Activated naive CD8-positive, alpha-beta T cell treated with anti-CD3 and anti-CD28 coated beads for 36 hours (primary cell): ENCODE data around the gene TSPO2. TPM values are rescaled to one million over a fixed set of nuclear protein-coding genes. Genes with fewer than 3 reads are reported as not detected.
"Not testable (repeated sequence)": the region's sequence is repeated elsewhere in the genome, so short reads cannot be mapped to it uniquely, and the experiment has no call there.

Source experiments
- DNase-seq: peaks from one replicate; pipeline ENCODE4 v3.0.0; 2021
- H3K27ac Mint-ChIP-seq: one replicate; pipeline ENCODE4 v1.8.0; 2022; ENCODE audit warnings: mild to moderate bottlenecking, moderate library complexity, mixed read lengths
- H3K27me3 Mint-ChIP-seq: one replicate; pipeline ENCODE4 v1.8.0; 2022; ENCODE audit warnings: mild to moderate bottlenecking, mixed read lengths
- H3K36me3 Mint-ChIP-seq: one replicate; pipeline ENCODE4 v1.8.0; 2021; ENCODE audit warnings: mild to moderate bottlenecking, mixed read lengths
- H3K4me1 Mint-ChIP-seq: one replicate; pipeline ENCODE4 v1.8.0; 2021; ENCODE audit warnings: mixed read lengths
- H3K4me3 Mint-ChIP-seq: one replicate; pipeline ENCODE4 v1.8.0; 2022; ENCODE audit warnings: mild to moderate bottlenecking, moderate library complexity, mixed read lengths
- H3K9me3 Mint-ChIP-seq: one replicate; pipeline ENCODE4 v1.8.0; 2022; ENCODE audit warnings: mixed read lengths
- total RNA-seq, 2 experiments: library from RNA; stranded (reverse); gene quantifications; one replicate each; pipeline ENCODE4 v1.2.3, GENCODE V29; 2021

Gene TSPO2
- total RNA-seq, 2 experiments from 2014 or later = not detected

DNA sequence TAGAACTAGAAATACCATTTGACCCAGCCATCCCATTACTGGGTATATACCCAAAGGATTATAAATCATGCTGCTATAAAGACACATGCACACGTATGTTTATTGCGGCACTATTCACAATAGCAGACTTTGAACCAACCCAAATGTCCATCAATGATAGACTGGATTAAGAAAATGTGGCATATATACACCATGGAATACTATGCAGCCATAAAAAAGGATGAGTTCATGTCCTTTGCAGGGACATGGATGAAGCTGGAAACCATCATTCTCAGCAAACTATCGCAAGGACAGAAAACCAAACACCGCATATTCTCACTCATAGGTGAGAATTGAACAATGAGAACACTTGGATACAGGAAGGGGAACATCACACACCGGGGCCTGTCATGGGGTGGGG lies 26.4 kb upstream of the TSPO2 start:
- not testable (repeated sequence) for H3K9me3 Mint-ChIP-seq, DNase-seq, H3K27me3 Mint-ChIP-seq, H3K4me3 Mint-ChIP-seq, H3K27ac Mint-ChIP-seq, H3K36me3 Mint-ChIP-seq, H3K4me1 Mint-ChIP-seq

DNA sequence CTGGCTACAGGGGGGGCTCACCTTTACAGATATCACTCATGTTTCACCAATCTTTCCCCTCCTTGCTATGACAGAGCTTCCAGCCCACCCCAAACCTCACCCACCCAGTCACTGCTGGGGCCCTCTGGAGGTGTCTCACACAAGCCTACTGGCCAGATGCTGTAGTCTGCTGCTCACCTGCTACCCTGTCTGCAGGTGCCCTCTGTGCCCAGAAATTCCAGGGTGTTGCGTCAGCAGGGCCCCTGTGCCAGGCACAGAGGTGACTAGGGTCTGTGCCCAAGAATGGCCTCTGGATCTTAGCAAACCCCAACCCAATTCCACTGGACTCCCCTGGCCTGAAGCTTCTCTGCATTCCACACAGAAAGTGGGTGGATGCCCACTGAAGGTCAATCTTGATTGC lies 24.6 kb upstream of the TSPO2 start:
- no peaks in the 10 kb centered on the region for H3K27me3 Mint-ChIP-seq
- H3K9me3 Mint-ChIP-seq = no peaks in the 10 kb centered on the region
- H3K27ac Mint-ChIP-seq = no peak overlapping the region

DNA sequence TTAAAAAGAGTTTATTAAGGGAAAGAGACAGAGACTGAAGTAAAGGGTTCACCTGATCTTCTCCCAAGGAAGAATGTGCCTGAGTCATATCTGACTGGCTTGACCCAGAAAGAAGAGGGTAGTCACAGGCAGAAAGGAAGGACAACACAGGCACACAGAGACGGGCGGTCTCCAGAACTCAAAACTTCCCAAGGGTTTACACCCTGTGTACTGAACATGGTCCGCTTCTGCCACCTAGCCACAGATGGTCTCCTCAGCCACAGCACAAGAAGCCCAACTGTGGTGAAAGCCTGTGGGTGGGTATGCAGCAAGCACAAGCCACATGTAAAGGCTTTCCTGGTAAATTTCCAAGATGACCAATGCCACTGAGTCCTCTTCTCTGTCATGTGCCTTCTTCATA lies 20.4 kb upstream of the TSPO2 start:
- H3K9me3 Mint-ChIP-seq = no peaks in the 10 kb centered on the region
- no peak overlapping the region for H3K4me3 Mint-ChIP-seq
- no peaks in the 10 kb centered on the region for H3K27me3 Mint-ChIP-seq
- H3K27ac Mint-ChIP-seq = no peak overlapping the region
- no peak for DNase-seq
- H3K36me3 Mint-ChIP-seq = no peaks in the 10 kb centered on the region
- H3K4me1 Mint-ChIP-seq = no peaks in the 10 kb centered on the region

More for the DNA sequence above, 24.6 kb upstream of the TSPO2 start:
- no peaks in the 10 kb centered on the region for H3K4me1 Mint-ChIP-seq
- no peaks in the 10 kb centered on the region for H3K36me3 Mint-ChIP-seq
- no peak for DNase-seq
- no peak overlapping the region for H3K4me3 Mint-ChIP-seq

DNA sequence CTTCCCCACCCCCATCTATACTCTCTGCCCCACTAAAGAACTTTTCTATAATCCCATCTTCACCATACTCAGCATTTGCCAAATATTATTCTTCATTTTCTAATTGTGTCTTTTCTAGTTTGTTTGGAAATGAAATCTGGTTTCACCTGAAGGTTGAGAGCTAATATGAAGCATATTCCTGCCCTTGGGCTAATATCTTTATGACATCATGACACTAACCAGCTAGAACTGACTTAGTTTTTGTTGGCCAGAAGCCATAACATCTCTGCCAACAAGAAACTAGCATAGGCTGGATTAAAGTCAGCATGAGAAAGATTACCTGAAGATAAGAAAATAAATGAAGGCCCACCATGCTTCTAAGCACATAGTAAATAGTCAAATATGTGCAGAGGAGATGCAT lies 20.0 kb upstream of the TSPO2 start:
- no peak for DNase-seq

DNA sequence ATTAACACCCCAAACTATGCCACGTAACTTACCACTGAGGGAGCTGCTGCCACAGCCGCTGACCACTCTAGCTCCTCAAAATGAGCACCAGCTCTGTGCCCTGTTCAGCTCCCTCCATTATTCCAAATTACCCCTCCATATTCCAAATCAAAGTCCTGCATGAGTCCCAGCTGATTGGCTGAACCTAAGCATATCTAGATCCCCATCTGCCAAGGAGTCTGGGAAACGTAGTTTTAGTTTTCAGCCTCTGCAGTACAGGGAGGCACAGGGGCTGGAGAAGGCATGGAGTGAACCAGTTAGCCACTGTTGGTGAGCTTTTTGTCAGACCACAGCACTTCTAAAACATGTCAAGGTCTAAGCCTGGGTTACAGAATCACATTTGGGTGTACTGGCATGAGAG lies 19.2 kb upstream of the TSPO2 start:
- Mint-ChIP-seq H3K27ac (no peak overlapping the region), H3K36me3 (no peaks in the 10 kb centered on the region), H3K27me3 (no peaks in the 10 kb centered on the region), H3K4me1 (peaks cover 10% of the 10 kb centered on the region), H3K4me3 (no peak overlapping the region), H3K9me3 (no peaks in the 10 kb centered on the region)
- DNase-seq = no peak

More for the DNA sequence above, 20.0 kb upstream of the TSPO2 start:
- H3K27me3 Mint-ChIP-seq = no peaks in the 10 kb centered on the region
- H3K4me1 Mint-ChIP-seq = peaks cover 3% of the 10 kb centered on the region
- no peaks in the 10 kb centered on the region for H3K36me3 Mint-ChIP-seq
- no peak overlapping the region for H3K27ac Mint-ChIP-seq
- H3K4me3 Mint-ChIP-seq = no peak overlapping the region
- H3K9me3 Mint-ChIP-seq = no peaks in the 10 kb centered on the region

DNA sequence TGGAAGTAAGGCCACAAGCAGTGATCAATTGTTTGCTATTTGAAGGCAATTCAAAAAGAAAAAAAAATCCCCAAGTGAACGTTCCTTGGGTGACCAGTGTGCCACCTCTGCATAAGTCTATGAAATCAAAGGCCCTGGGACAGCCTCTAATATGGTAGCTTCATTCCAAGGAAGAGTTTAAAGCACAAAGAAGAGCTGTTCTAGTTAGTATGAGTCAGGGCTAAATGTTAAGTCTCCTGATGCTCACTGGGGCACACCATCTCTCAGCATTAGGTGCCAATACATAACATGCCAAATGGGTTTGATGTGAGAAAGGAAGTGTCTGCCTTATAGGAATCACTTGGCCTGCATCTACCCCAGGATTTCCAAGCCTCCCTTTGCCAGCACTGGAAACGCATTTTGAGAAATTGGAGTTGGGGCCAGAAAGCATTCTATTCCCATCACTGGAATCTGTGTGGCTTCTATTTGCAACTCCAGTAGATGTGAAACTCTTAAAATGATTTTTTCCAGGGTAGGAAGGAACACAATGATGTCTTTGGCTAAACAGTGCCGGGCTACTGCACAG lies 16.2 kb upstream of the TSPO2 start:
- H3K27me3 Mint-ChIP-seq = no peaks in the 10 kb centered on the region
- H3K27ac Mint-ChIP-seq = no peak overlapping the region
- no peak overlapping the region for H3K4me3 Mint-ChIP-seq

DNA sequence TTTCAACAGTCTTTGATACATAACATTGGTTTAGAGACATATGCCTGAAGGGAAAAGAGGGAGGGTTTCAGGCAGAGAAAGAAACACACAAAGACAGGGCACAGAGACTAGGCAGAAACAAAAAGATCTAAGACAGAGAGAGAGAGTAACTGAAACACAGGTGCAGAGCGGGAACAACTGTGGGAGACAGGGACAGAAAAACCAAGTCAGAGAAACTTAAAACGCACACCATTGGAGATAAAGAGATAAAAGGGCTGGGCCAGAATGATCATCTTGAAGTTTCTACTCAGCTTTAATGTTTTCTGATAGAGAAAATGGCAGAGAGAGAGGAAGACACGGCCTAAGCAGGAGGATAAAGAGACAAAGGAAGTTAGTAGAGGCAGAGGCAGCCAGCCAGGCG lies 15.0 kb upstream of the TSPO2 start:
- DNase-seq = no peak
- Mint-ChIP-seq H3K9me3 (no peaks in the 10 kb centered on the region), H3K4me3 (peak overlapping the region; percentile 86), H3K27ac (peak overlapping the region; percentile 10), H3K27me3 (no peaks in the 10 kb centered on the region), H3K36me3 (no peaks in the 10 kb centered on the region), H3K4me1 (peaks cover 17% of the 10 kb centered on the region)

More for the DNA sequence above, 16.2 kb upstream of the TSPO2 start:
- no peak for DNase-seq
- Mint-ChIP-seq H3K9me3 (no peaks in the 10 kb centered on the region), H3K36me3 (no peaks in the 10 kb centered on the region), H3K4me1 (peaks cover 17% of the 10 kb centered on the region)

DNA sequence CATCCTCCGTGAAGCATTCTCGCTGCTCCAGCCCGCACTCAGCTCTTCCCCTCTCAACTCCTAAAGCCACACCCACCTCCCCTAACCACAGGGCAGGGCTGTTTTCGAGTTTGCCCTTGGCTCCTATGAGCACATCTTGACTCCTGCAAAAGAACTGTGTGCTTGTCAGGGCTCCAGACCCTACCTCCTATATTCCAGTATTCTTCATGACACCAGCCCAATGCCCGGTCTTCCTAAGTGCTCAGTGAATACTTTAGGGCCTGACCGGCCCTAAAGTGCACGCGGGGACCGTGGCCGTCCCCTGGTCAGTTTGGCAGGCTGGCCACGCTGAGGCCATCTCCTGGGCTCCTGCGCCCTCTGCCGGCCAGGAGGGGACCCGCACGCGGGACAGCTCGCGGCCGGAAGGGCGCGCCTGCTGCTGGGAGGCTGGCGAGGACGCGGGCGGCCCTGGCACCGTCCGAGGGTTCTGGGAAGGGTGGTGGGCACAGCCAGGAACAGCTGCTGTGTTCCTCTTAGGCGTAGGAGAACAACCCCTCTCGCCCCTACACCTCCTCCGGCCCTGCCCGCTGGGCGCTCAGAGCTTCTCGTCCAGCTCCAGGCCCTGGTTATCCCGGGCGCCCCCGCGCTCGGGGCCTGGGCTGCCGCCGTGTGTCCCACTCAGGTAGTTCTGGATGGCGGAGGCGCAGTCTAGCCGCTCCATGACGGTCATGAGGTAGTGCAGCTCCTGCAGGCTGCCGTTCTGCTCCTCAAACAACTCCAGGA lies 14.3 kb upstream of the TSPO2 start:
- peak; percentile 83 for DNase-seq
- H3K9me3 Mint-ChIP-seq = no peaks in the 10 kb centered on the region
- H3K4me1 Mint-ChIP-seq = peaks cover 17% of the 10 kb centered on the region
- H3K36me3 Mint-ChIP-seq = no peaks in the 10 kb centered on the region
- peak overlapping the region; percentile 86 for H3K4me3 Mint-ChIP-seq
- H3K27ac Mint-ChIP-seq = peak overlapping the region; percentile 78
- H3K27me3 Mint-ChIP-seq = no peaks in the 10 kb centered on the region

DNA sequence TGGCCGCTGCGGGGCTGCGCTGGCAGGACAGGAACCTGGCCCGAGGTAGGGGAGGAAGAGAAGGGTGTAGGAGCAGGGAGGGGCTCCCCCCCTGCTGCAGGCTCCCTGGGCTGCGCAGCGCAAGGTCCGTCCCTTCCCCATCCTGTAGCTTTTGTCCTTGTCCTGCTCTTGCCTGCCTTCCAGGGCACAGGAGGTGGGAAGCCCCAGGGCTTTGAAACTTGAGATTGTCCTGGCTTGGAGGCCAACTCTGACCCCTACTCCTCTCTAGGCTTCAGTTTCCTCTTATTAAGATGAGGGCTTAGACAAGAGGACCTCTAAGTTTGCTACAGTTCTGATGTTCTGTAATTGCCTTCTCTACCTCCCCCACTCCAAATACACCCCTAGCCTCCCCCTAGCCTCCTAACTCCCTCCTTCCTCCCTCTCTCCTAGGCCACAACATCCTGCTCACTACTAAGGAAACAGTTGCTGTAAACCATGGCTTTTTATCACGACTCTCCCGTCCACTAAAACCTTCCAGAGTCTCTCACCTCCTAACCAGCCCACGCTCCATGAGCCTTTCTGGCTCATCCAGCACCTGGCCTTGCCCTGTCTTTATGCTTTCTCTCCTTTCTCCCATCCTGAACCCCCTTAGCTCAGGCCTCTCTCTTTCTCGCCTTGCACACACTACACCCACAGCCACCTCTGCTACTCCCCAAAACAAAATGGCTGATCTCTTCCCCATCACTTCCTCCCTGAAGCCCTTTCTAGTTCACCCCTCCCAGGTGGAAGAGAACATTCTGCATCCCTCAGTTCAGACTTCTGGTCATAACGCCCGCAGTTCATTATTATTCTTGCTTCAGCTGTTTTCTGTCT lies 13.5 kb upstream of the TSPO2 start:
- Mint-ChIP-seq H3K36me3 (no peaks in the 10 kb centered on the region), H3K4me1 (peaks cover 17% of the 10 kb centered on the region), H3K27ac (peak overlapping the region; percentile 62), H3K27me3 (no peaks in the 10 kb centered on the region), H3K4me3 (peak overlapping the region; percentile 86), H3K9me3 (no peaks in the 10 kb centered on the region)
- no peak for DNase-seq

DNA sequence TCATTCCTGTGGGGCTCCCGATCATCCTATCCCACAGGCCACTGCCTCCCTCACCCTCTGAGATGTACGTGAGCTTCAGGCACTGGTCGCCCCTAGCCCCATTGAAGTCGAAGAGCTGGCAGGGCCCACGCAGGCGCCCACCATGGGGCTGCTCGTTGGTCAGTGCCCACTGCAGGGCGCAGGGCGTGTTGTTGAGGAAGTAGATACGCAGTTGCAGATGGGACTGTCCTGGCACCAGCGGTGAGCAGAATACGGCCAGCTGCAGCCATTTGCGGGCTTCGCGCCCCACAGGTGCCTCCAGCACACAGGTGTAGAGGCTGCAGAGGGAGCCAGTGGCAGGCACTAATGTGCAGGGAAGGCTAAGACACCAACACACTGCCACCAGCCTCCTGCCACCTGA lies 9.4 kb upstream of the TSPO2 start:
- Mint-ChIP-seq H3K4me1 (peaks cover 9% of the 10 kb centered on the region), H3K27me3 (no peaks in the 10 kb centered on the region), H3K9me3 (no peaks in the 10 kb centered on the region), H3K36me3 (no peaks in the 10 kb centered on the region), H3K4me3 (no peak overlapping the region), H3K27ac (no peak overlapping the region)
- no peak for DNase-seq

DNA sequence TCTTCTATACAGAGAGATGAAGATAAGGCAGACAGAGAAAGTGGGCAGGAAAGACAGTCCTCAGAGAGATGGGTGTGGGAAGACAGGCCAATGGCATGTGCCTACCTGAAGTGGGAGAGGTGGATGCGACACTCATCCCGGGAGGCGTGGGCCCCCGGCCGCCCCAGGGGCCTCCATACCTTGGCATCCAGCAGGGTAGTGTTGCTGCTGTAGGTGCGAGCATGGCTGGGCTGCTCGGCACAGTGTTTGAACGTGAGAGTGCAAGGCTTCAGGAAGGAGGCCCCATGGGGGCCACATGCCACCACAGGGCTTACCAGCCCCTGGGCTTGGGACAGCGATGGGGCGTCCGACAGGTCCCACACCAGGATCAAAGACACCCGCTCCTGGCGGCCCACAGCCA lies 8.5 kb upstream of the TSPO2 start:
- no peak overlapping the region for H3K27ac Mint-ChIP-seq

DNA sequence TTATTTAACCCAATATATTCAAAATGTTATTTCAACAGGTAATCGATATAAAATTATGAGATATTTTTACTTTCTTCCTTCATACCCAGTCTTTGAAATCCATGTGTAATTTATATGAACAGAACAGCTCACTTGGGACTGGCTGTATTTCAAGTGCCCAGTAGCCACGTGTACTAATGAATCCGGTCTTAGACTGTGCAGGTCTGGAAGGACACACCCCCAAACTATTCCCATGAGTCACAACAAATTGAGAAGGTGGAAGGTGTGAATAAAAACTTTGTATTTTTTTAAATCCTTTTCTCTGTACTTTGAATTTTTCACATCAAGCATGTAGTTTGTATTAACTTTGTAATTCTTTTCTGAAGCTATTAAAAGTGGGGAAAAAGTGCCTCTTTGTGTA lies 6.1 kb upstream of the TSPO2 start:
- no peaks in the 10 kb centered on the region for H3K36me3 Mint-ChIP-seq
- DNase-seq = no peak
- no peak overlapping the region for H3K4me3 Mint-ChIP-seq
- H3K9me3 Mint-ChIP-seq = no peaks in the 10 kb centered on the region
- peaks cover 5% of the 10 kb centered on the region for H3K4me1 Mint-ChIP-seq
- no peak overlapping the region for H3K27ac Mint-ChIP-seq
- H3K27me3 Mint-ChIP-seq = no peaks in the 10 kb centered on the region

More for the DNA sequence above, 8.5 kb upstream of the TSPO2 start:
- Mint-ChIP-seq H3K4me3 (no peak overlapping the region), H3K4me1 (peaks cover 6% of the 10 kb centered on the region), H3K36me3 (no peaks in the 10 kb centered on the region), H3K9me3 (no peaks in the 10 kb centered on the region), H3K27me3 (no peaks in the 10 kb centered on the region)
- DNase-seq = no peak

DNA sequence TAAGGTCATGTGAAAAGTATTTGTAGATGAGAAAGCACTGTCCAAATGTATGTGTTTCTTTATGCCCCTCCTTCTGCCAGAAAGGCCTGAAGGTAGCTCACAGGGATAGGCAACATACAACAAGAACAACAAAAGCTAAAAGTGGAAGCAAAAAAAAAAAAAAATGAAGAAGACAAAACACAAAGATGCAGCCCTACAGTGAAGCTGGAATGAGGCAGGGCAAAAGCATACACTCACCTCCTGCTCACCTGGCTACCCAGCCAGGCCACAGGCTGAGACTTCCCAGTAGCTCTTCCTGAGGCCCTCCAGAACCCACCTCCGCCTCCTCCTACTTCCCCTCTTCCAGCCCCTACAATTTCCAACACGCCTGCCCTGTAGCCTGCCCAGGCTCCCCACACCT lies 5.7 kb upstream of the TSPO2 start:
- peaks cover 5% of the 10 kb centered on the region for H3K4me1 Mint-ChIP-seq
- no peak overlapping the region for H3K4me3 Mint-ChIP-seq
- no peak overlapping the region for H3K27ac Mint-ChIP-seq
- DNase-seq = no peak
- no peaks in the 10 kb centered on the region for H3K9me3 Mint-ChIP-seq
- no peaks in the 10 kb centered on the region for H3K36me3 Mint-ChIP-seq
- no peaks in the 10 kb centered on the region for H3K27me3 Mint-ChIP-seq

DNA sequence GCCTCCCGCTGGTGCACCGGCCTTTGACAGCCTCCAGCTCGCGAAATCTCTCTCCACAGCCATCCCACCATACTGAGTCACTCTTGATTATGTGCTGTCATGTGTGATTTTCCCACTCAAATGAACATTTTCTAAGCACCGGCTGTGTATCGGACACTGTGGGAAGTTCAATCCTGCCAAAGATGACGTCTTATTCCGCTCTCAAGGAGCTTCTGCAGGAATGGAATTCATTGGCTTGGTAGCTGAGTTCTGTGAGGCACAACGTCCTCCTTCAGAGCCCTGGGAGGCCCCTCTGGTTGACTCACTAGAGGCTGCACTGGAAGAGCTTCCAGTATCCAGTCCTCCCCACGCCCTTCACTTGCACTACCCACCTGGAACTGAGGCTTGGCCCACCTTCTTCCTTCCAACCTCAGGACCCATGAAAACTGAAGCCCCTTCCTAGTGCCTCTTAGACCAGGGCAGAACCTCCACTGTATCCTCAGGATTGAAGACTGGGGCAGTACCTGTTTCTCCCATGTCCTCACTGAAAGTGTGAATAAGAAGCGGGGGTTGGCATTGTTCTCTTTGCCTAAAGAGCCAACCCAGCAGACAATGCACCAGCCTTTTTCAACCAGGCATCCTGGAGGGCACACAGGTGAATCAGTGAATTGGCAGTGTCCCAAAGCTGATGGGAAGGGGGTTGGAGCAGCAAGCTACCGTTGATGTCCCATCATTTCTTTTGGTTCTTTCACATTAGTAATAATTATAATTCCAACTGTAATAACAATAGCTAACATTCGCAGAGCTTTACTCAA lies 5.0 kb upstream of the TSPO2 start:
- peaks cover 5% of the 10 kb centered on the region for H3K4me1 Mint-ChIP-seq
- no peak for DNase-seq
- H3K4me3 Mint-ChIP-seq = no peak overlapping the region
- no peaks in the 10 kb centered on the region for H3K36me3 Mint-ChIP-seq
- H3K9me3 Mint-ChIP-seq = no peaks in the 10 kb centered on the region
- H3K27me3 Mint-ChIP-seq = no peaks in the 10 kb centered on the region
- no peak overlapping the region for H3K27ac Mint-ChIP-seq

DNA sequence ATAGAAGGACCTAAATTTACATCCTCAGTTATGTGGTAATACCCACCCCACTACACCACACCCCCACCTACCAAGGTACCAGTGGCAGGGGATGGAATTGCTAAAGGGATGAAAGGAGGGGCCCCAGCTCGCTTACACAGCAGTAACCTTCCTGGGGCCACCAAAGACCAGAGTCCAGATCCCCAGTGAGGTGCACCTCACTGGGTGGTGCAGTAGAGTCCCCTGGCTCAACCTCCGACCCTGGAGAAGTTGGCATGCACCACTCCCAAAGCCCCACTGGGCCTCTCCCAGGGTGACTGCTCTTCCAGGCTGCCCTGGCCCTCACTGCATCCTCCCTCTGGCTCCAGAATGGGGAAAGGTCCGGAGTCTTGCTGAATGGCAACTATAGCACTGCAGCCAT lies 4.1 kb upstream of the TSPO2 start:
- no peak overlapping the region for H3K27ac Mint-ChIP-seq
- H3K4me3 Mint-ChIP-seq = no peak overlapping the region
- no peaks in the 10 kb centered on the region for H3K9me3 Mint-ChIP-seq
- H3K4me1 Mint-ChIP-seq = peaks cover 5% of the 10 kb centered on the region
- no peaks in the 10 kb centered on the region for H3K27me3 Mint-ChIP-seq
- DNase-seq = no peak
- no peaks in the 10 kb centered on the region for H3K36me3 Mint-ChIP-seq
